GM12878 (cell line): ENCODE results near the gene AAR2. TPM values are rescaled to one million over a fixed set of nuclear protein-coding genes. Genes with fewer than 3 reads are reported as not detected.

ENCODE experiments used
- ATAC-seq: fragments of 200-7000 bp; cut with Tn5 transposase; 3 replicates; pipeline ENCODE4 v1.9.1; 2020; ENCODE audit warnings: mild to moderate bottlenecking, moderate library complexity
- BruUV-seq: library from RNA; stranded (reverse); fragments of 400-500 nt; replicated peaks from 2 replicates; lab custom pipeline; 2021; lab: Mats Ljungman, UMichigan
- CTCF ChIA-PET: fragments of 300-600 bp; sonication (Branson Sonifier 250); formaldehyde crosslinking; extraction: SDS; loops from one replicate; lab custom pipeline; 2021; ENCODE audit warnings: inconsistent platforms; lab: Yijun Ruan, JAX
- POLR2A ChIA-PET: fragments of 350-600 bp; formaldehyde crosslinking; extraction: SDS; loops from one replicate; lab custom pipeline; 2021; ENCODE audit warnings: inconsistent platforms; lab: Charles Lee
- RAD21 ChIA-PET: fragments of 300-600 bp; sonication (Branson Sonifier 250); formaldehyde crosslinking; loops from one replicate; lab custom pipeline; 2023; ENCODE audit warnings: antibody characterized with exemption; ENCODE audit not compliant: unreplicated experiment; lab: Charles Lee
- SMC1A ChIA-PET: fragments of 300-600 bp; sonication (Branson Sonifier 250); formaldehyde crosslinking; loops from one replicate; lab custom pipeline; 2023; ENCODE audit not compliant: unreplicated experiment, uncharacterized antibody; lab: Charles Lee
- DNase-seq: peaks from one replicate; pipeline ENCODE4 v3.0.0-alpha.2; 2011; ENCODE audit warnings: low read depth, low spot score
- FAIRE-seq: peaks from 3 replicates; lab custom pipeline; 2011; peaks lifted over from hg19 to GRCh38; lab: Jason Lieb, UNC
- H2AFZ ChIP-seq: 2 replicates; pipeline ENCODE4 v1.6.0; 2011; ENCODE audit warnings: low read depth, low read length, control low read depth; ENCODE audit not compliant: control insufficient read depth
- H3K27ac ChIP-seq: 2 replicates; pipeline ENCODE4 v1.5.1; 2011; ENCODE audit warnings: control low read depth; ENCODE audit not compliant: control insufficient read depth, insufficient read depth
- H3K27me3 ChIP-seq, 2 experiments: replicated peaks in 1 of 2; 2 replicates each; pipeline versions ENCODE4 v1.6.0 to v1.6.1; 2011; ENCODE audit warnings: low read length in 1 of 2; ENCODE audit not compliant: control insufficient read depth in 2 of 2, insufficient read depth in 2 of 2
- H3K36me3 ChIP-seq, 2 experiments: 2 replicates each; pipeline ENCODE4 v1.5.1; 2011; ENCODE audit warnings: low read length in 1 of 2; ENCODE audit not compliant: control insufficient read depth in 2 of 2, insufficient read depth in 2 of 2
- H3K4me1 ChIP-seq: 2 replicates; pipeline ENCODE4 v1.6.1; 2011; ENCODE audit warnings: mild to moderate bottlenecking, low read length, moderate library complexity, mixed read lengths; ENCODE audit not compliant: control insufficient read depth, insufficient read depth
- H3K4me2 ChIP-seq: 2 replicates; pipeline ENCODE4 v1.6.0; 2011; ENCODE audit warnings: control low read depth; ENCODE audit not compliant: control insufficient read depth, insufficient read depth
- H3K4me3 ChIP-seq: fragments of 200-600 bp; sonication (generic); 2 replicates; pipeline ENCODE4 v1.5.1; 2016
- H3K79me2 ChIP-seq: 2 replicates; pipeline ENCODE4 v1.6.0; 2011; ENCODE audit warnings: low read length; ENCODE audit not compliant: control insufficient read depth, insufficient read depth
- H3K9ac ChIP-seq: 2 replicates; pipeline ENCODE4 v1.8.0; 2011; ENCODE audit warnings: low read length, control low read depth, mixed read lengths; ENCODE audit not compliant: control insufficient read depth, insufficient read depth
- H3K9me3 ChIP-seq: replicated peaks from 3 replicates; pipeline ENCODE4 v1.5.1; 2011; ENCODE audit warnings: mild to moderate bottlenecking, low read length; ENCODE audit not compliant: control insufficient read depth, insufficient read depth
- H4K20me1 ChIP-seq: 2 replicates; pipeline ENCODE4 v1.6.0; 2011; ENCODE audit not compliant: control insufficient read depth, insufficient read depth
- ATF2 ChIP-seq: IDR thresholded peaks from 2 replicates; pipeline ENCODE4 v1.6.1; 2012; ENCODE audit warnings: low read length, inconsistent platforms
- BCL11A ChIP-seq: IDR thresholded peaks from 2 replicates; pipeline ENCODE4 v1.6.1; 2011; ENCODE audit warnings: low read depth, low read length
- CREB1 ChIP-seq: IDR thresholded peaks from 2 replicates; pipeline ENCODE4 v1.6.1; 2012; ENCODE audit warnings: low read depth, mild to moderate bottlenecking, inconsistent platforms
- DPF2 ChIP-seq: fragments of 450-650 bp; IDR thresholded peaks from 2 replicates; pipeline ENCODE4 v1.6.1; 2017; ENCODE audit warnings: mild to moderate bottlenecking
- FOXM1 ChIP-seq: IDR thresholded peaks from 2 replicates; pipeline ENCODE4 v1.6.1; 2012; ENCODE audit warnings: low read depth, mild to moderate bottlenecking, inconsistent platforms, low read length, moderate library complexity
- MYB ChIP-seq: fragments of 150-350 bp; IDR thresholded peaks from 2 replicates; pipeline ENCODE4 v1.6.1; 2014; ENCODE audit warnings: mild to moderate bottlenecking, low read depth, low read length, borderline replicate concordance
- MYC ChIP-seq: IDR thresholded peaks from 2 replicates; pipeline ENCODE4 v1.6.1; 2011; ENCODE audit warnings: mild to moderate bottlenecking, low read length, moderate library complexity, inconsistent platforms; ENCODE audit not compliant: insufficient read depth, insufficient replicate concordance, insufficient read length, severe bottlenecking
- NBN ChIP-seq: fragments of 450-650 bp; IDR thresholded peaks from 2 replicates; pipeline ENCODE4 v1.6.1; 2016
- NFYB ChIP-seq: IDR thresholded peaks from 2 replicates; pipeline ENCODE4 v1.6.1; 2011; ENCODE audit warnings: low read depth, mild to moderate bottlenecking, low read length, improper control_type of control experiment, moderate library complexity; ENCODE audit not compliant: insufficient read depth
- PBX3 ChIP-seq: IDR thresholded peaks from 2 replicates; pipeline ENCODE4 v1.6.1; 2011; ENCODE audit warnings: mild to moderate bottlenecking, low read depth, low read length, moderate library complexity; ENCODE audit not compliant: insufficient replicate concordance
- RAD21 ChIP-seq: IDR thresholded peaks from 2 replicates; pipeline ENCODE4 v1.6.1; 2011; ENCODE audit warnings: mild to moderate bottlenecking, low read depth, low read length, moderate library complexity; ENCODE audit not compliant: insufficient read depth
- RBBP5 ChIP-seq: fragments of 200-600 bp; sonication (generic); conservative IDR thresholded peaks from 2 replicates; pipeline ENCODE4 v1.6.1; 2016
- RUNX3 ChIP-seq: IDR thresholded peaks from 2 replicates; pipeline ENCODE4 v1.6.1; 2012; ENCODE audit warnings: low read length, inconsistent platforms
- WGBS: methylation state at CpG from one replicate; pipeline ENCODE4 v1.1.6; 2016; ENCODE audit warnings: low lambda C conversion rate; ENCODE audit not compliant: insufficient replicate concordance, insufficient coverage; ENCODE audit errors: missing lambda C conversion rate; 5-methylcytosine and 5-hydroxymethylcytosine counted together
- in situ Hi-C: fragments of 300-500 bp; cut with MboI; formaldehyde crosslinking; loops from 9 replicates; pipeline ENCODE4 v1.14.3; 2018; ENCODE audit warnings: mixed read lengths
- intact Hi-C: fragments of 100-400 bp; cut with micrococcal nuclease; formaldehyde crosslinking; loops from one replicate; pipeline ENCODE4 v1.14.2; 2022; ENCODE audit not compliant: unreplicated experiment
- polyA plus RNA-seq, 11 experiments: library from polyadenylated mRNA; depleted of rRNA in 4 of 11; unstranded in 6 of 11; stranded (reverse) in 5 of 11; fragments of >200 nt; fragmentation: Nextera tagmentation in 4 of 11; fragmentation: Illumina TruSeq in 1 of 11; extraction: Ambion mirVana in 4 of 11; extraction: Trizol in 1 of 11; gene quantifications; 1 replicate in 1 of 11; 2 replicates in 10 of 11; pipeline versions ENCODE4 v1.2.1 to v1.2.3, GENCODE V29; 2011 to 2016; ENCODE audit warnings: inconsistent platforms in 2 of 11, missing spikeins in 2 of 11, low read depth in 1 of 11
- total RNA-seq, 4 experiments: library from RNA; depleted of rRNA in 3 of 4; stranded (reverse); fragments of >200 nt in 3 of 4; fragmentation: Illumina TruSeq in 1 of 4; extraction: Trizol in 1 of 4; gene quantifications; 2 replicates each; pipeline versions ENCODE4 v1.2.1 to v1.2.3, GENCODE V29; 2013 to 2021
- TF ChIP-seq, protein P1 (sequence below): fragments of 450-650 bp; formaldehyde crosslinking; IDR thresholded peaks from 2 replicates; pipeline ENCODE4 v1.4.0; 2022; ENCODE audit warnings: mild to moderate bottlenecking, moderate library complexity
- TF ChIP-seq, protein P2 (sequence below): IDR thresholded peaks from 2 replicates; pipeline ENCODE4 v1.6.1; 2011; ENCODE audit warnings: borderline replicate concordance, low read depth, mild to moderate bottlenecking, moderate library complexity, low read length; ENCODE audit not compliant: insufficient read depth, poor library complexity, severe bottlenecking

The AAR2 gene
- total and polyA plus RNA-seq, 10 of the 15 experiments (the other 5 are each of a cell fraction or from before 2014, with no cell fraction given): 6.5 to 41.7 (median 30.3) TPM

DNA sequence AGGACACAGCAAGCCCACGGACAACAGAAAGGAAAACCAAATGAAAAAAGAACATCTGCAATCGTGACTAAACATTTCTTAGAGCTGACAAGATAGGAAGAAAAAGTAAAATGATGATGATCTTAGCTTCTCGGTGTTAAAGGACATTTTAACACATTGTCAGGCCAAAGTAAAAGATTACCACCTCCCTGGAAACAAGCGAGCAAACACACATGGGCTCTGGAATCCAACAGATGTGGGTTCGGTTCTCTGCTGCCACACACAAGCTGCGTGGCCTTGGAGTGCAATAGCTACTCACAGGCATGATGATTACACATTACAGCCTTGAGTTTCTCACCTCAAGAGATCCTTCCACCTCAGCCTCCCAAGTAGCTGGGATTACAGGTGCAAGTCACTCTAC lies 7.5 kb upstream of the AAR2 start:
- H3K9me3 ChIP-seq: no peaks in the 10 kb centered on the region
- no peak overlapping the region for H2AFZ ChIP-seq
- intact Hi-C loops: no loop called here
- no TSS peak for BruUV-seq
- ChIA-PET POLR2A (interaction anchor here (0.7 kb wide), 1 partner anchor 557 kb away, joined by 3 read pairs; no protein-coding TSS in a partner anchor), SMC1A (no interaction called here), RAD21 (no interaction called here), CTCF (interaction anchor here (1.1 kb wide), 2 partner anchors 10 to 21 kb away, joined by 3 read pairs; no protein-coding TSS in a partner anchor)
- in situ Hi-C loops: no loop called here
- H3K27me3 ChIP-seq: 0 out of 4 replicates have a peak, but pooled peaks cover 0 to 1% of the 10 kb centered on the region in 2 experiments
- H3K79me2 ChIP-seq: no peaks in the 10 kb centered on the region
- FAIRE-seq: no peak
- ATAC-seq: no peak
- 32% methylated on average over 6 of the region's 6 CpGs for WGBS
- H3K4me2 ChIP-seq: no peak overlapping the region
- no peak overlapping the region for H3K4me3 ChIP-seq
- no peaks in the 10 kb centered on the region for H3K4me1 ChIP-seq
- H3K27ac ChIP-seq: no peak overlapping the region
- DNase-seq: no peak
- no peak overlapping the region for H3K9ac ChIP-seq
- no peak for TF ChIP-seq ATF2
- no peak for TF ChIP-seq RBBP5
- no peak for TF ChIP-seq RUNX3
- no peak for TF ChIP-seq DPF2
- no peak for TF ChIP-seq CREB1
- TF ChIP-seq, protein P1, sequence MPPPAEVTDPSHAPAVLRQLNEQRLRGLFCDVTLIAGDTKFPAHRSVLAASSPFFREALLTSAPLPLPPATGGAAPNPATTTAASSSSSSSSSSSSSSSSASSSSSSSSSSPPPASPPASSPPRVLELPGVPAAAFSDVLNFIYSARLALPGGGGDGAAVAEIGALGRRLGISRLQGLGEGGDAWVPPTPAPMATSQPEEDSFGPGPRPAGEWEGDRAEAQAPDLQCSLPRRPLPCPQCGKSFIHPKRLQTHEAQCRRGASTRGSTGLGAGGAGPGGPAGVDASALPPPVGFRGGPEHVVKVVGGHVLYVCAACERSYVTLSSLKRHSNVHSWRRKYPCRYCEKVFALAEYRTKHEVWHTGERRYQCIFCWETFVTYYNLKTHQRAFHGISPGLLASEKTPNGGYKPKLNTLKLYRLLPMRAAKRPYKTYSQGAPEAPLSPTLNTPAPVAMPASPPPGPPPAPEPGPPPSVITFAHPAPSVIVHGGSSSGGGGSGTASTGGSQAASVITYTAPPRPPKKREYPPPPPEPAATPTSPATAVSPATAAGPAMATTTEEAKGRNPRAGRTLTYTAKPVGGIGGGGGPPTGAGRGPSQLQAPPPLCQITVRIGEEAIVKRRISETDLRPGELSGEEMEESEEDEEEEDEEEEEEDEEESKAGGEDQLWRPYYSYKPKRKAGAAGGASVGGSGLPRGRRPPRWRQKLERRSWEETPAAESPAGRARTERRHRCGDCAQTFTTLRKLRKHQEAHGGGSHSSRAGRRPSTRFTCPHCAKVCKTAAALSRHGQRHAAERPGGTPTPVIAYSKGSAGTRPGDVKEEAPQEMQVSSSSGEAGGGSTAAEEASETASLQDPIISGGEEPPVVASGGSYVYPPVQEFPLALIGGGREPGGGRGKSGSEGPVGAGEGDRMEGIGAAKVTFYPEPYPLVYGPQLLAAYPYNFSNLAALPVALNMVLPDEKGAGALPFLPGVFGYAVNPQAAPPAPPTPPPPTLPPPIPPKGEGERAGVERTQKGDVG (CRISPR knock-in tag): no peak
- TF ChIP-seq NBN: no peak
- TF ChIP-seq RAD21: no peak
- TF ChIP-seq, protein P2, sequence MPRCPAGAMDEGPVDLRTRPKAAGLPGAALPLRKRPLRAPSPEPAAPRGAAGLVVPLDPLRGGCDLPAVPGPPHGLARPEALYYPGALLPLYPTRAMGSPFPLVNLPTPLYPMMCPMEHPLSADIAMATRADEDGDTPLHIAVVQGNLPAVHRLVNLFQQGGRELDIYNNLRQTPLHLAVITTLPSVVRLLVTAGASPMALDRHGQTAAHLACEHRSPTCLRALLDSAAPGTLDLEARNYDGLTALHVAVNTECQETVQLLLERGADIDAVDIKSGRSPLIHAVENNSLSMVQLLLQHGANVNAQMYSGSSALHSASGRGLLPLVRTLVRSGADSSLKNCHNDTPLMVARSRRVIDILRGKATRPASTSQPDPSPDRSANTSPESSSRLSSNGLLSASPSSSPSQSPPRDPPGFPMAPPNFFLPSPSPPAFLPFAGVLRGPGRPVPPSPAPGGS: no peak
- TF ChIP-seq MYC: no peak
- no peak for TF ChIP-seq BCL11A
- no peak for TF ChIP-seq FOXM1
- no peak for TF ChIP-seq PBX3
- no peak for TF ChIP-seq MYB
- TF ChIP-seq NFYB: no peak
- no peaks in the 10 kb centered on the region for H4K20me1 ChIP-seq
- H3K36me3 ChIP-seq: no peaks in the 10 kb centered on the region
